ENCODE results near the gene TSPAN14. TPM values are rescaled to one million over a fixed set of nuclear protein-coding genes. Genes with fewer than 3 reads are reported as not detected.

Gene TSPAN14
- total and polyA plus RNA-seq, 2 experiments from 2014 or later, result 17.9 to 40.7 TPM

- Histone ChIP-seq H3K4me2 (no peak overlapping the region), H3K36me3 (ENCODE audit: insufficient read depth) (no peaks in the 10 kb centered on the region), H3K79me2 (replicated peaks; ENCODE audit: insufficient read depth) (no peaks in the 10 kb centered on the region), H3K9me2 (ENCODE audit: insufficient read depth) (peaks cover 3% of the 10 kb centered on the region; the same call in 1 of the 2 replicates), H2AFZ (no peak overlapping the region), H3K4me1 (ENCODE audit: insufficient read depth) (no peaks in the 10 kb centered on the region), H3K27ac (ENCODE audit: low read depth) (no peak overlapping the region), H4K20me1 (replicated peaks; ENCODE audit: insufficient read depth) (no peaks in the 10 kb centered on the region), H3K27me3 (ENCODE audit: insufficient read depth) (0 out of 2 replicates have a peak, but pooled peaks cover 3% of the 10 kb centered on the region), H3K4me3 (no peak overlapping the region), H3F3A (replicated peaks; ENCODE audit: low read depth) (no peaks in the 10 kb centered on the region)
- DNase-seq (ENCODE audit: low spot score), result no peak
- no peak for ATAC-seq
- no peak for TF ChIP-seq NANOG (IDR thresholded peaks at IDR 0.05; ENCODE audit: borderline replicate concordance)
- no peak for TF ChIP-seq ETS1 (IDR thresholded peaks at IDR 0.05)
- TF ChIP-seq JUNB (IDR thresholded peaks at IDR 0.05; ENCODE audit: unreplicated experiment), result no peak
- Mint-ChIP-seq H3K4me1 (no peaks in the 10 kb centered on the region; the same call in 2 of the 3 replicates), H3K9me3 (peaks cover 15% of the 10 kb centered on the region), H3K36me3 (ENCODE audit: low read depth) (peaks cover 8% of the 10 kb centered on the region), H3K27ac (no peak overlapping the region), H3K27me3 (ENCODE audit: insufficient read depth, low read depth, poor library complexity) (peaks cover 6% of the 10 kb centered on the region), H3K4me3 (no peak overlapping the region)
Measured at GRCh38 chr10:80539421-80540031, 85.4 kb downstream of the TSPAN14 start.

DNA sequence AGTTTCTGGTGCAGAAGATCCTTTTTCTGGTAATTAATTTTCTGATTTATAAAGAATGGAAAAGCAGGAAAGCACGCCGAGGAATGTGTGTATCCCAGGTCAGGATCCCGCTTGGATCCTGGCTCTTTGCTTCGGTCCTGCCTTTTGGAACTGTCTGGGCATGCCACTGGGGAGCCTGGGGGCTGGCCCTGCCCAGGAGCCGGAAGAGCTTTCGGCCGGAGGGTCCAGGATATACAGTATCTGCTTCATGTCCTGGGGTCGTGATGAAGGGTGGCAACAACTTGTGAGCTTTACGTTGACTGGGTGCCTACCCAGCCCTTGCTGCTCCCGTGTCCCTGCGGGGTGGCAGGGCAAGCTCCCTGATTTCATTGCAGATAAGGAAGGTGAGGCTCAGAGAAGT lies 86.0 kb downstream of the TSPAN14 start:
- ATAC-seq (no peak), DNase-seq (ENCODE audit: low spot score) (no peak)
- 0 out of 2 replicates have a peak, but pooled peaks cover 3% of the 10 kb centered on the region for H3K27me3 ChIP-seq (ENCODE audit: insufficient read depth)
- no peaks in the 10 kb centered on the region; the same call in 2 of the 3 replicates for H3K4me1 Mint-ChIP-seq
- TF ChIP-seq ZNF331 (CRISPR knock-in tag; IDR thresholded peaks at IDR 0.05; ENCODE audit: low read depth) (no peak), NANOG (IDR thresholded peaks at IDR 0.05; ENCODE audit: borderline replicate concordance) (no peak), CREB1 (CRISPR knock-in tag; IDR thresholded peaks at IDR 0.05; ENCODE audit: low read depth) (no peak), POLR2AphosphoS5 (IDR thresholded peaks at IDR 0.05; ENCODE audit: low read depth) (no peak), STAT1 (IDR thresholded peaks at IDR 0.05; ENCODE audit: unreplicated experiment) (no peak), ETS1 (IDR thresholded peaks at IDR 0.05) (no peak), JUNB (IDR thresholded peaks at IDR 0.05; ENCODE audit: unreplicated experiment) (no peak)
- no peaks in the 10 kb centered on the region for H3K79me2 ChIP-seq (replicated peaks; ENCODE audit: insufficient read depth)
- H3K9me2 ChIP-seq (ENCODE audit: insufficient read depth), result peaks cover 3% of the 10 kb centered on the region; the same call in 1 of the 2 replicates
- H3K9me3 Mint-ChIP-seq, result peaks cover 15% of the 10 kb centered on the region
- H3K4me1 ChIP-seq (ENCODE audit: insufficient read depth), result no peaks in the 10 kb centered on the region
- H3F3A ChIP-seq (replicated peaks; ENCODE audit: low read depth), result no peaks in the 10 kb centered on the region
- H4K20me1 ChIP-seq (replicated peaks; ENCODE audit: insufficient read depth), result no peaks in the 10 kb centered on the region
- H3K27ac ChIP-seq (ENCODE audit: low read depth), result no peak overlapping the region
- H3K36me3 ChIP-seq (ENCODE audit: insufficient read depth), result no peaks in the 10 kb centered on the region
- H3K27me3 Mint-ChIP-seq (ENCODE audit: insufficient read depth, low read depth, poor library complexity), result peaks cover 6% of the 10 kb centered on the region
- H2AFZ ChIP-seq, result no peak overlapping the region
- H3K27ac Mint-ChIP-seq, result no peak overlapping the region
- H3K36me3 Mint-ChIP-seq (ENCODE audit: low read depth), result peaks cover 8% of the 10 kb centered on the region
- no peak overlapping the region for H3K4me3 Mint-ChIP-seq
- no peak overlapping the region for H3K4me3 ChIP-seq
- no peak overlapping the region for H3K4me2 ChIP-seq

- DNase-seq (ENCODE audit: low spot score) (no peak), ATAC-seq (no peak)
- no peaks in the 10 kb centered on the region for H3F3A ChIP-seq (replicated peaks; ENCODE audit: low read depth)
- Mint-ChIP-seq H3K27ac (no peak overlapping the region), H3K4me3 (no peak overlapping the region), H3K9me3 (peaks cover 11% of the 10 kb centered on the region), H3K27me3 (ENCODE audit: insufficient read depth, low read depth, poor library complexity) (peaks cover 9% of the 10 kb centered on the region), H3K36me3 (ENCODE audit: low read depth) (peaks cover 4% of the 10 kb centered on the region), H3K4me1 (no peaks in the 10 kb centered on the region; the same call in 2 of the 3 replicates)
- no peaks in the 10 kb centered on the region for H4K20me1 ChIP-seq (replicated peaks; ENCODE audit: insufficient read depth)
- H3K27ac ChIP-seq (ENCODE audit: low read depth), result no peak overlapping the region
- H3K79me2 ChIP-seq (replicated peaks; ENCODE audit: insufficient read depth), result no peaks in the 10 kb centered on the region
- no peaks in the 10 kb centered on the region for H3K36me3 ChIP-seq (ENCODE audit: insufficient read depth)
- H3K27me3 ChIP-seq (ENCODE audit: insufficient read depth), result 0 out of 2 replicates have a peak, but pooled peaks cover 3% of the 10 kb centered on the region
- H3K4me3 ChIP-seq, result no peak overlapping the region
- no peak overlapping the region for H3K4me2 ChIP-seq
- peaks cover 3% of the 10 kb centered on the region; the same call in 1 of the 2 replicates for H3K9me2 ChIP-seq (ENCODE audit: insufficient read depth)
- H2AFZ ChIP-seq, result no peak overlapping the region
- TF ChIP-seq STAT1 (IDR thresholded peaks at IDR 0.05; ENCODE audit: unreplicated experiment) (no peak), REST (IDR thresholded peaks at IDR 0.05; ENCODE audit: unreplicated experiment) (no peak)
- no peaks in the 10 kb centered on the region for H3K4me1 ChIP-seq (ENCODE audit: insufficient read depth)
Measured at GRCh38 chr10:80540618-80540980, 86.5 kb downstream of the TSPAN14 start.

Data from GM23338 (cell line).